GM04503 (cell line): ENCODE results near the gene ITGB2.

Experiments
- DNase-seq: peaks from one replicate; pipeline ENCODE4 v3.0.0-alpha.2; 2012; ENCODE audit warnings: low read depth

Gene ITGB2

DNA sequence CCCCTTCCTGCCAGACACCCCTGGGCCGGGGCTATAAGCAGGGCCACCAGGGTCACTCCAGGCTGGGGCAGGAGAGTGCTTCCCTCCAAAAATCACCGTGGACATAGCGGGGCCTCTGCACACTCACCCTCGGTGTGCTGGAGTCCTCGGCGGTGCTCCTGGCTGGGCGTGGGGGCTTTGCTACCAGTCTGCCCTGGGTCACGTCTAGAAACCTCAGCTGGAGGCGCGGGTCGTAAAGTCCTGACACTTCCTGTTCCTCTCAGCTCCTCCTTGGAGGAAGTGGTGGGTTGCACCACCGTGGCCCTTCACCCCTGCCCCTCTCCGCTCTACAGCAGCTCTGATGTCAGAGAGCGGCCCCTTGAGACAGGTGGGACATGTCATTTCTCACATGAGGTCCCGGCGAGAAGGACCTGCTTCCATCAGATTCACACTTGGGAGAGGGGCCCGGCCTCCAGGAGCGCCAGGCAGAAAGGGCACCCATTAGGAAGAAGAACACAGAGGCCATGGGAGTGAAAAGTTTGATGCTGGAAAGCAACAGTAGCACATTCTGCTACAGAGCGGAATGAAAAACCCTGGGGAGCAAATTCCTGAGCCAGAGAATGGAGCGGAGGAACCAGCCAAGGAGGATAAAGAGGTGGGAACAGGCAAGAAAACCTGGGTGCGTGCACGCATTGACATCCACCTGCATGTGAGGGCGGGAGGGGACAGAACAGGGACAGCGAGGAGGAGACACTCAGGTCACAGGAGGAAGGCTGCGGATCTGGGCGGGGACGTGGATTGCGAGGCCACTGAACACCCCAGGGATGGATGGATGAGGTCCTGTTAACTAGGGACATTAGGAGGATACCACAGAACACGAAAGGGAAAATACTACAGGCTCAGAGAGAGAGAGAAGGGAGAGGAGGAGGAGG lies at the start of gene ITGB2:
Gene ITGB2, minus strand, starts transcription at position 206 of the 911 bp plus-strand sequence. CDS start 10,117 bp downstream, outside the sequence.
- no peak for DNase-seq

DNA sequence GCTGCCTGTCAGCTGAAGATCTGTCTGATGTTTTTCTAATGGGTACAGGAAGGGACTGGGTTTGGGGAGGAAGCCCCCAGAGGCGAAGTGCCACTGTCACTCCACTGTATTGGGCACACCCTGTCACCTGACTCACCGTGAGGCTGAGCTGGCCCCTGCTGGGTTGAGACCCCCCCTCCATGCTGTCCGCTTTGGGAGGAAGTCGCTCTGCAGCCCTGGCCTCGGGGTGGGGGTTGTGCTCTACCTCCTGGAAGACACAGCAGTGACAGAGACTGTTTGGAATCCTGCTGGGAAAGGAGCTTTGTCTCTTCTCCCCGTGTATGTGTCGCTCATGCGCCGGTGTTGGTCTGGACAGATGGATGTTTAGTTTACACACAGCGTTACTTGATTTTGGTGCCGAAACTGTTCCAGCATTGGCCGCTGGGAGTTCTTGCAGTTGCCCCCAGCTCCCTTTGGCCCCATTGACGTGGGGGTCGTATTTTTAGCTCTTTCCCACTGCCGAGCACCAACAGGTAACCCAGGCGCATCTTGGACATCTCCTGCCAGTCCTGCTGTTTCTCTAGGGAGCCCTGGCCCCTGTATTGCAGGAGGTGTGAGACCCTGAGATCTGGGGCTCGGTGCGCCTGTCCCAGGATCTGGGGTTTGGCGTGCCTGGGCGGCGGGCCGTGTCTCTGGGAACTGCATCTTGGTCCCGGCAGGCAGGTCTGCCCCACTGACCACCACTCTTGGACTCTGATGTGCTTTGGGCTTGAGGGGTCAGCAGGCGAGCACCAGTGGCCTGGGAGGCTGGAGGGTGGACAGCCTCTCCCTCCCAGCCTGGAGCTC lies 49.4 kb upstream of the ITGB2 start:
- DNase-seq, result no peak

DNA sequence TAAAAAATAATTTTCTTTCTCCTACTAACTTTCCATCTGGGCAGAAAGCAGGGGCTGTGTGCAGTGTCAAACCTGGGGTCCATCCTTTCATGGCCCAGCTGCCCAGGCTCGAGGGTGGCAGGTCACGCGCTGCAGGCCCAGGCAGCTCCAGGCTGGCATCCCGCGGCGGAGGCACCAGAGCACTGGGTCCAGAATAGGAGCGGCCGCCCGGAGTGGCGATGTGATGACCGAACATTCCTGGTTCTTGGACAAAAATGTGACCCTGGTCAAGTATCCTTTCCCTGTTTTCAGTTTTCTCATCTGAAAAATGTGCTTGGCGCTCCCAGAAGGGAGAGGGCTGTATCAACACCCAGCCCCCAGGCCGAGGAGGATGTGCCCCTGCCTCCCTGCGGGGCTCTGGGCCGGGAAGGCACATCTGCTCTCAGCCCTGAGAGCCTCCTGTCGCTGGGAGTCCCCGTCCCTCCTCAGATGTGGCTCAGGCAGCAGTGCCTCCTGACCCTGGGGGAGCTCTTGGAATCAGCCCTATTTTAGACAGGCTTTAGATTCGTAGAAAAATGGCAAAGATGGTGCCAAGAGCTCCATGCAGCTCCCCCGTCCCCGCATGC lies 48.5 kb upstream of the ITGB2 start:
- no peak for DNase-seq

DNA sequence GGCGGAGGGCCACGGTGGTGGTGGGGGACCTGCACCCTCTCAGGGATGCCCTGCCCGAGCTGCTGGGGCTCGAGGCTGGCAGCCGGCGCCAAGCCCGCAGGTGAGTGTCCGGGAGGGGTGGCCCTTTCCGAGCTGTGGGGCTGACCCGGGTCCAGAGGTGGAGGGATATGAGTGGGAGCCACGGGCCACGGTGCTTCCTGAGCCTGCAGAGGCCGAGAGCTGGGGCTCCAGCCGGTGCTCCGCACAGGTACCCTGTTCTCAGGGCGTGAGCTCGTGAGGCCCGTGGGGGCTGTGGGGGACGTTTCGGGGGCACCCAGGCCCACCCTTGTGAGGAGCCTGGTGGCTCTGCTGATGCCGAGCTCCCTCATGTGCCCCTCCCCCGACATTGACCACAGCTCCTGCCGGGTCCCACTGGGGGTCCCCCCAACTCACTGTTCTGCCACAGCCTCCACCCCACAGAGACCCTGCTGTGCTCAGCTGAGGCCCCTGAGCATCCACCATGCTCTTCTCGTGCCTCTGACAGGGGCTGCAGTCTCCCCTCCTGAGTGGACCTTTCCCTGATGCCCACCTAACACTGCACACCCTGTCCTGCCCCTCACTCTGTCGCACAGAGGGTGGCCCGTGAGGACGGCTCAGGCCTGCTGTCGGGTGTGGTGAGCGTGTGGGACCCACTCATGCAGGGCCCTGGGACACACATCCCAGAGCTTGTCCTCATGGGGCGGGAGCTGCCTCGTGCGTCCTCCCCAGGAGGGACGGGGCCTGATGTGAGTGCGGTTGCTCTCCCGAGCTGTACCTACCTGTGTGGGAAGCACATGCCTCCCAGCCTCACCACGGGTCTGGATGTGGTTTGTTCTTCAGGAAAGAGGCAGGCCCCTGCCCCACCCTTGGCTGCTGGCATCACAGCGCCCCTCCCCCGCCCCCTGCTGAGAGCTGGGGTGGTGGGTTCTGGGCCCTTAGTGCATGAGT lies 46.7 kb upstream of the ITGB2 start:
- no peak for DNase-seq

DNA sequence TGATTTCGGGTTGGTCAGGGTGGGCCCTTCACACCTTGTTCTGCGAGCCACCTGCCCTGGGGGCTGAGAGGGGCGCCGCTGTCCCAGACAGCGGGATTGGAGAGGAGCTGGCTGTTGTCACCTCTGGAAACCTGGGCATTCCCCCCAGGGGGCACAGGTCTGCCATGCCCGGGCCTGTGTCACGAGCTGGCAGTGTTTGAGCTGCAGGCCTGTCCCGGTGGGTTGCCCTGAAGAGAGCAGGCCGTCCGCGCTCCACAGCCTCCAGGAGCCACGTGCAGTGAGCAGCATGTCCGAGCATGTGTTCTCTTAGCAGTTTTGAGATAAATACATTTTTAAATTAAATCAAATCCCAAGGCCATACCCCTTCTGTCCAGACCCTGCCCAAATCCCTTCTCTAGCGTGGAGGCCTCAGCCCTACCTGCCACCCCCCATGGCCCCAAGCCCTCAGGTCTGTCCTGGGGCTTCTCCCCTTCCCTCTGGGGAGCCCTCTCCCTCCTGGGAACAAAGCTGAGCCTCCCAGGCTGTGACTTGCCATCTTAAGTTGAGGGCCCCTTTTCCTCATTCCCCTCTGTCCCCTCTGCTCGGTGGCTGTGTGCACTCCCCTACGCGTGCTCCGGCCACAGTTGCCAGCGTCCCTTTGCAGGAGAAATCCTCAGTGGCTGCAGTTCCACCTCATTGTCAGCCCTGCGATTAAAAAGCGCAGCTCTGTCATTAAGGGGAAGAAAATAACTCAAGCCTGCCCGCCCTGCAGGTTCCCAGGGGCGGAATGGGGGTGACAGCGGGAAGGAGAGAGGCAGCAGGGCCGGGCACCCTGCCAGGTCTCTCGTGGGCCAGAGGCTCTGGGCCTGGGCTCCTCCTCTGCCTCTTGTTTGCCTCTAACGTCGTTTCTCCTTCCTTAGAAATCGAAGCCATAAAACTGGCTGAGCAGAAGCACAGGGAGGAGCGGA lies 45.7 kb upstream of the ITGB2 start:
- DNase-seq, result no peak

DNA sequence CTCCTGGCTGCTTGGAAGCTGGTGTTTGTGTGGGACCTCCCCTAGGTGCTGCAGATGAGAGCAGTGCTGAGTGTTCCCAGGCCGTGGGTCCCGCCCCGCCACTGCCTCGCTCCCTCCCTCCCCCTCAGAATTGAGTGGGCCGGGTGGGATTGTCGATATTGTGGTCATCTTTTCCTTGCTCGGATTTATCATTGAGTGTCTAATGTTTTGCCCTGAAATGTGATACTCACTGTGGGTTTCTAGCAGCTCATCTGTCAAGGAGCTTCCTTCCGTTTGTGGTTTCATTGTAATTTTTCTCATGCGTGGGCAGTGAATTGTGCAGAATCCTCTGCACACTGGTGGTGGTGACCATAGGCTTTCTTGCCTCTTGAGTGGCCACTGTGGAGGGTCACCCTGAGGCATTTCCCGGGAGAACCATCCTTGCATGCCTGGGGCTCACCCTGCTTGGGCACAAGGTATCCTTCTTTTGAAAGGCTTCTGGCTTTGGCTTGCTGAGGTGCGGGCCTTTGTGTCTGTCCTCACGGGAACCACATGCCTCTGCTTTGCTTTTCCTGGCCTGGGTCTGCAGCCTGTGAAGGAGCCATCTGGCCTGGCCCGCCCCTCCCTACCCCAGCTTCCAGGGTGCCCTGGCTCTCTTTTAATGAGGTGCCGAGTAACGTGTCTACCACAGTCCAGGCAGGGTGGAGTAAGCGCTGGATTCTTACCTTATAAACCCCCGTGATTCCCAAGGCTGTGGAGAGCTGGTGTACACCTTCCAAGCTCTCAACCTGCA lies 44.7 kb upstream of the ITGB2 start:
- no peak for DNase-seq

DNA sequence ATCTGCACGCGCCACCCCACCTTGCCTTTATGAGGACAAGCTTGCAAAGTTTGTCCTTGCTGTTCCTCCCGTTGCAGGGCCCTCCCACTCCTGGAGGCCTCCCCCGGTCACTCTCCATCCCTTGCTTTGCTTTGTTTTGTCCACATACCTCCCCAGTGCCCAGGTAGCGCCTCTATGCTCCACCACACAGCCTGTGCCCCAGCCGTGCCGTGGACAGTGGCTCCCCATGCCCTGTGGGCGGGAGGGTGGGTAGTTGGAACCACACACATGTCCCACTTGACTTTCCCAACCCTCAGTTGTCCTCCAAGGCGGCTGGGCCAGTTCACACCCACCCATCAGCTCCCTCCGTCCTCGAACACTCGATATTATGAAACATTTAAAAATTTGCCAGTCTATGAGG lies 43.7 kb upstream of the ITGB2 start:
- no peak for DNase-seq

DNA sequence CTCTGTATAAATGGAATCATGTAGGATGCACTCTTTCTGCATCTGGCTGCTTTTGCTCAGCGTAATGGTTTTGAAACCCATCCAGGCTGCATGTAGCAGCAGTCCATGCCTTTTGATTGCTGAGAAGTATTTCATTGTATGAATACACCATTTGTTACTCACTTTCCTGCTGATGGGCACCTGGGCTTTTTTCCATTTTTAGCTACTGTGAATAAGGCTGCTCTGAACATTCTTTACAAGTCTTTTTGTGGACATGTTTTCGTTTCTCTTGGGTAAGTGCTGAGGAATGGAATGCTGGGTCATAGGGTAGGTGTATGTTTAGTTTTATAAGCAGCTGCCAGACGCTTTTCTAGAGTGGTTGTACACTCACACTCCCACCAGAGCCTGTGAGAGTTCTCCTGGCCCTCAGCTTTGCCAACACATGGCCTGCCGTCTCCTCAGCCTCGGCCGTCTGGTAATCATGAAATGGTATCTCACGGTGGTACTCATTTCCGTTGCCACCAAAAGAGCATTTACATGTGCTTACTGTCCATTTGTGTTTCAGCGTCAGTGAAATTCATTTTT lies 41.8 kb upstream of the ITGB2 start:
- peak; percentile 89 for DNase-seq

DNA sequence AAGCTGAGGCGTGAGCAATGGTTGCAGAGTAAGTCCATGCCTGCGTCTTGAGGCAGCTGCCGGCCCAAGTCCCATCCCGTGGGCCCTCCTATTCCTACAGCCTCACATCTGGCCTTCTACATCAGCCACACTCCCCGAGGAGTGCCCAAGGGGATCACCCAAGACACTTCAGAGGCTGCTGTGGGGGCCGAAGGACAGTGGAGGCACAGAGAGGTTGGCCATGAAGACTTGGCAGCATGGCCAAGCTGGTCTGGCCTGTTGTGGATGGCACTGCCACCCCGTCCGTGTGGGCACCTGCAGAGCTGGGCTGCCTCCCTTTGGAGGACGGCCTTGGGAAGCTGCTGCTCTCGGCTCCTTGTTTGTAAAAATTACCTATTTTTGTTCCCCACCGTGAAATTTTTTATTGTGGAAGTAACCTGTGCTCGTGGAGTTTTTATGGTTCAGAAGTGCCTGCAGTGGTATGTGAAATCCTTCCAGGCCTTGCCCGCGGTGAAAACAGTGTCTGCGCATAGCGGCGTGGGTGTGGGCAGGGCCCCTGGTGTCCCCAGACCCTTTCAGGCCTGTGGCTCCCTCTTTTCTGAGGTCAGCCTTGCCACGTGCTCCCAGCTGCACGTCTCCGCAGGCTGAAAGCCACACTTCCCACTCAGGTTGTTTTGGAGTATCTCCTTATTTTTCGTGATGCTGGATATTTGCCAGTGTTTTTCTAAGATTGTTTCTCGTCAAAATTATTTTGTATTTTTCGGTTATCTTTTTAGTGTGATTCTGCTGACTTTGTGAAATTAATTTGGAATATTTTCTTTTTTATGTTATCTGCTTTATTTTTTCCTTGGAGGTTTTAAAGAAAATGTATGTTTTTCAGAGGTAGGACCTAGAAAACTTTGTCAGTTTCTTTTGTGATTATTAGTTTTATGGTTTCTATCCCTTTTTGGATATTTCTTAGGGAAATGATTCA lies 39.7 kb upstream of the ITGB2 start:
- DNase-seq, result no peak

DNA sequence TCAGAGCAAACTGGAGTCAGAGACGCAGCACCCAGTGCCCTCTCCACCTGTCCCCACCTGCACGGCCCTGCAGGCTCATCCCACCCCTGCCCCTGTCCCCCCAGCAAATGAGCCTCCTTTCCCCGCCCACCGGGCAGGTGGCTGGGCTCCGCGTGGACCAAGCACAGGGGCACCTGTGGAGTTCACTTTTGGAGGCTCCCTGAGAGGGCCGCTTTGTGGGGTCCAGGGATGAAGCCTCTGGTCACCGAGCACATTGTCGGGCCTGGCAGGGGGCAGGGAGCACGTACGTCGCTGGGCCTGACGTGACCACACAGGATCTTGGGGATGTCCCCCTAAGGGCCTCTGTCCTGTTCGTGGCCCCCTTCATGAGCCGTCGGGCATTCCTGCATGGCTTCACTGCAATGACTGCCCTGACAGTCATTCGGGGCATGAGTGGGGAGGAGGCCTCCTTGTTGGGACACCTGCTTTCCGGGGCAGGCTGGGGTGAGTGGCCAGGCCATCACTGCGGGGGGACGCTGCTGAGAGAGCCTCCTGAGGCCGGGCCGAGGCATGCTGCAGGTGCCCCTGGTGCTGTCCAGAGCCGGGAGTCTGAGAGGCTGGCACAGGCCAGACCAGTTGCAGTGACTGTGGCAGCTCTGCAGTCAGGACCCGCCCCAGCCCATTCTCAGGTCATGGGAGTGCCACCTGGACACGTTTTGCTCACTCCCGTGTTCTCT lies 38.8 kb upstream of the ITGB2 start:
- no peak for DNase-seq

DNA sequence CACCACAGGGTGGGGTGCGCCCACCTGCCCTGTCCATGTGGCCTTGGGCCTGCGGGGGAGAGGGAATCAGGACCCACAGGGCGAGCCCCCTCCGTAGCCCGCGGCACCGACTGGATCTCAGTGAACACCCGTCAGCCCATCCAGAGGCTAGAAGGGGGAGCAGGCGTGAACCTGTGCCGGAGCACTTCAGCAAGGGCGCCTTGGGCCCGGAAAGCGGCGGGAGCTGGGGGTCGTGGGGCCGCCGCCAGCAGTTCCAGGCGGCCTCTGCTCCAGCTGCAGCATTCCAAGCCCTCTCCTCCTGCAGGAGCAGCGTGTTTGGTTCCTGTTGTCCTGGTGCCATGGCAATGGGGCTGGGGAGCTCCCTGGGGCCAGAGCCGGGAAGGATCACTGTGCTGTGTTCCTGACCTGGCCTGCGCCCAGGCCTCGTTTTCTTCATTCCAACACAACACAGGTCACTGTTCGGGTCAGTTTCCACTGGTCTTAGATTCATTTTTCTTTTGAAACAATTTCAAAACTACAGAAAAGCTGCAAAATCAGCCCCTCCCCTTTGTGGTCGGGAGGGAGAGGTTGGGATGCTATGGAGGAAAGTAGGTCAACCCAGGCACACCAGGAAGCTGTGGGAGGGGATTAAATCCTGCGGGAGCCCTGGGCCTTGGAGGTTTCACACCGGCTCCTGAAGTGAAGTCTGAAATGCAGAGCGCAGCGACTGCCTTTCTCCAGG lies 37.9 kb upstream of the ITGB2 start:
- peak; percentile 90 for DNase-seq

DNA sequence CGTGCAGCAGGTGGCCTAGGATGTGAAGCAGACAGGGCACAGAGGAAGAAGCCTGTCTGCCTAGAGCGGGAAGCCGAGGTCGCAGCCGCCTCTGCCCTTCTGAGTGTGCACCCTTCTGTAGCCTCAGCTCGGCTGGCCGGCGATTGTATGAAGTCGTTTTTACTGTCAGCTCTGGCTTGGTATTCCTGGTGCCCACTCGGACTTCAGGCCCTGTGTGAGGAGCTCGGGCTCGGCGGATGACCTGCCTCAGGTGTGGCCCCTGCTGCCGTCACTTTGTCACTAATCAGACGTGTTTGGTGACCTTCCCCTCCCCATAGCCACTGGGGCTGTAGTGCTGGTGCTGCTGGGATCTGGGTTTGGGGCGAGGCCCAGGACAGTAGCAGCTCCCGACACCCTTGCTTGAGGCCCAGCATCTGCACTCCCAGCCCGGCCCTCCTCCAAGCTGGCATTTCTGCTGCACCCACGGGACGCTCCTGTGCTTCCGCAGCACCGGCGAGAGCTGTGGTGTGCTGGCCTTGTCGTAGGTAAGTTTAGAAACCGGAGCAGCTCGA lies 37.3 kb upstream of the ITGB2 start:
- no peak for DNase-seq

DNA sequence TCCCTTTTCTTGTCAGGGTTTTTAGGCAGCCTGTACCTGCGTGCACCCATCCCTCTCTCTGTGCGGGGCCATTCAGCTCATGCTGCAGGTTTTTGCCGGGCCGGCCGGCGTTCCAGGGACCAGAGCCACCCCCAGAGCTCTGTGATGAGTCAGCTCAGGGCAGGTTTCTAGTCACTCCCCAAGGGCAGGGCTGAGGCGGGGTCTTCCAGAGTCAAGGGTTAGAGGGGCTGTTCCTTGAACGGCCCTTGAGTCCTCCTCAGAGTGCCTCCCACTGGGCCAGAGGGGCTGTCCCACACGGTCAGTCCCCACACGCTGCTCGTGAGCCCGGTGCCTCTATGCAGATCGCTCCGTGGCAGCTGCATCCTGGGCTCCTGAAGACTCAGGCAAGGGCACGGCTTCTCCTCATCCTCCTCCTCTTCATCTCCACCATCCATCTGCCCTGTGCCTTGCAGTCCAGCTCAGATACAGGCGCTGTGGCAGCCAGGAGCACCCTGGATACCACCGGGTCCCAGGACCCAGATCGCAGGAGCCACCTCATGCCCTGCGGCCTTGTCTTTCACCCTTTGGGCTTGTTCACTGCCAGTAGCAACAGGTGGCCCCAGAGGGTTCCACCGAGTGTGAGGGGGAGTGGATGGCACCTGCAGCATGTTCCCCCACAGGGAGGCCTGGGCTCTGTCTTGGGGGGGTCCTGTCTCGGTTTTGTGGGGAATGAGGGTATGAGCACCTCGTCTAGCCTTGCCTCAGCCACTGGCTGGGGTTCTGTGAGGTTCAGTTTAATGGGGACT lies 36.5 kb upstream of the ITGB2 start:
- no peak for DNase-seq

DNA sequence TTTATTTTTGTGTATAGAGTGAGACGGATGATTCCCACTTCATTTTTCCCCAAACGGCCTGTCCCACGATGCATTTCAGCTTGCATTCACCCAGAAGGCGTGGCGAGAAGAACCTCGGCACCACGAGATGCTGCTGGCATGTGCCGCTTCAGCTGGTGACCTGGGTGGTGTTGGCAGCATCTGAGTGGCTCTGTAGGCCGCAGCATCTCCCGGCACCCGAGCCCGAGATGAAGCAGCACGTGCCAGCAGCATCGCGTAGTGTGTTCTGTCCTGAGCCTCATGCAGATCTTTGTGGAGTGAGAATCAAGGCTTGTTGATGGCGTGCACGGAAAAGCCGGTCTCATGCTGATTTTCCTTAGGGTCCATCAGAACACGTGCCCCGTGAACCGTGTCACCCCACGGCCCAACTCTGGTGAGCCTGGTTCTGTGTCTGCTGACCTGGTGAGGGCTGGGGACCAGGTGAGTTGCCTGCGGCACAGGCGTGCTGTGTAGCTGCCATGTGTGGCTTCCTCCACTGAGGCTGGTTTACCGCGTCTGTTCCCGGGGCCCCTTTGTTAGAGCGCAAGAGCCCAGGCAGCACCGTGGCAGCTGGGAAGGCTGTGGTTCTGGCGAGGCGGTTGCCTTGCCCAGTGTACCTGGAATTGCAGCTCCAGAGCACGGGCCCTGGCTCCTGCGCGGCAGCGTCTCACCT lies 35.8 kb upstream of the ITGB2 start:
- no peak for DNase-seq

DNA sequence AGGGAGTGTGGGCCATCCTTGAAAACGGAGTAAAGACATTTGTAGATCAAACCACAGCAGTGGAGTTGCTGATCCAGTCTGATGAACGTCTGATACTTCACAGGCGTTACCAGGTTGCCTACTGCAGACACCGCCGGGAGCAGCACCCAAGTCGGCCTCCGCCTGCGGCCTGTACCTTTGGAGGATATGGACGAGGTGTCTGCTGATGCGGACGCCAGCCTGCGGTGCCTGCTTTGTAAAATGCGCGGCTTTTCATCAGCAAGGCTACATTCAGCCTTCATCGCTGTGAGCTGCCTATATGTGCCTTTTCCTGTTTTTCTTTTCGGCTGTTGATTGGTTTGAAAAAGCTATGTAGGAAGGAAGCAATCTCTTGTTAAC lies 35.1 kb upstream of the ITGB2 start:
- DNase-seq, result no peak
